ENCODE data around the gene DGKD.

DNA sequence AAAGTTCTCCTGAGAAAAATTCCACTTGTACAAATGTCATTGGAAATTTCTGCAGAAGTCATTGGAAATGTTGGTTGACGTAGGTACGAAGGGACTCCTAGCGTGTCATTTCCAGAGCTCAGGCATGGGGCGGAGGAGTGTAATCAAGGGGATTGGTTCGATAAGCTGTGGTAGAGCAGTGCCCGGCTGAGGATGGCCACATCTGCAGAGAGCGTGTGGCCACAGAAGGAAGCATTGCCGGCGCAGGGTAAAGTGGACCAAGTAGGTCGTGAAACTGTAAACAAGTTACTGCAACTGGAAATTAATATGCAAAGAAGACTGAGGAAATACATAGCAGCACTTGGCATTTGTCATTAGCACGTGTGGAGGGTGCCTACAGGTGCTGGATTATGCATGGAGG, 101.8 kb downstream of the DGKD start:
- TF ChIP-seq POLR2A (IDR thresholded peaks at IDR 0.05) (no peak), POLR2AphosphoS5 (IDR thresholded peaks at IDR 0.05) (no peak)
- TF ChIP-seq, protein P1, sequence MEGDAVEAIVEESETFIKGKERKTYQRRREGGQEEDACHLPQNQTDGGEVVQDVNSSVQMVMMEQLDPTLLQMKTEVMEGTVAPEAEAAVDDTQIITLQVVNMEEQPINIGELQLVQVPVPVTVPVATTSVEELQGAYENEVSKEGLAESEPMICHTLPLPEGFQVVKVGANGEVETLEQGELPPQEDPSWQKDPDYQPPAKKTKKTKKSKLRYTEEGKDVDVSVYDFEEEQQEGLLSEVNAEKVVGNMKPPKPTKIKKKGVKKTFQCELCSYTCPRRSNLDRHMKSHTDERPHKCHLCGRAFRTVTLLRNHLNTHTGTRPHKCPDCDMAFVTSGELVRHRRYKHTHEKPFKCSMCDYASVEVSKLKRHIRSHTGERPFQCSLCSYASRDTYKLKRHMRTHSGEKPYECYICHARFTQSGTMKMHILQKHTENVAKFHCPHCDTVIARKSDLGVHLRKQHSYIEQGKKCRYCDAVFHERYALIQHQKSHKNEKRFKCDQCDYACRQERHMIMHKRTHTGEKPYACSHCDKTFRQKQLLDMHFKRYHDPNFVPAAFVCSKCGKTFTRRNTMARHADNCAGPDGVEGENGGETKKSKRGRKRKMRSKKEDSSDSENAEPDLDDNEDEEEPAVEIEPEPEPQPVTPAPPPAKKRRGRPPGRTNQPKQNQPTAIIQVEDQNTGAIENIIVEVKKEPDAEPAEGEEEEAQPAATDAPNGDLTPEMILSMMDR (IDR thresholded peaks at IDR 0.05 in 8 of 11, conservative IDR thresholded peaks at IDR 0.05 in 3 of 11), result no peak

All from spleen (tissue), 7 donors.